Measurements from ENCODE around the gene LSM12. TPM values are rescaled to one million over a fixed set of nuclear protein-coding genes. Genes with fewer than 3 reads are reported as not detected.

The LSM12 gene
- total RNA-seq, 3 donors from 2014 or later = 45.1 to 63.5 (median 48.2) TPM

DNA sequence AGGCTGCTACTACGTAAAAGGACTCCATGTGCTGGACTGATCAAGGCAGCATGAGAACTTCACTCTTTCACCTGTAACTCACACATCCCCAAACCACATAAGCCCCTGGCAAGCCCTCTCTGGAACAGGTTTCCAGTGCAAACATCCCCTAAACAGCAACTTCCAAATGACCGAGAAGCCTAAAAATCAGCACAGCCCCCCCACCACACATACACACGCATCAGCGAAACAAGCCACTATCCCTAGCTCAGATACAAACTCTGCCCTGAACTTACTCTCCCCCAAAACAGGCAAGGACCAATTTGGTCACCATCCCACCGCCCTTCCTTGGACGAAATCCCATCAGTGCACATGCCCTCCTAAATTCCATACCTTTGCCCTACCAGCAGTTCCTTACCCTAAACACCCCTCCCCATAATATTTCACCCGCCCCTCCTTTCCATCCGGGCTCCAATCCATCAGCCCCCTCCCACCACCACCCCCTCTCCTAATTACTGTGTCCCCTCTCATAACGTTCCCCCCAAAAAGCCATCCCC is 735 bp downstream of the LSM12 start:
- TF ChIP-seq, protein P1, sequence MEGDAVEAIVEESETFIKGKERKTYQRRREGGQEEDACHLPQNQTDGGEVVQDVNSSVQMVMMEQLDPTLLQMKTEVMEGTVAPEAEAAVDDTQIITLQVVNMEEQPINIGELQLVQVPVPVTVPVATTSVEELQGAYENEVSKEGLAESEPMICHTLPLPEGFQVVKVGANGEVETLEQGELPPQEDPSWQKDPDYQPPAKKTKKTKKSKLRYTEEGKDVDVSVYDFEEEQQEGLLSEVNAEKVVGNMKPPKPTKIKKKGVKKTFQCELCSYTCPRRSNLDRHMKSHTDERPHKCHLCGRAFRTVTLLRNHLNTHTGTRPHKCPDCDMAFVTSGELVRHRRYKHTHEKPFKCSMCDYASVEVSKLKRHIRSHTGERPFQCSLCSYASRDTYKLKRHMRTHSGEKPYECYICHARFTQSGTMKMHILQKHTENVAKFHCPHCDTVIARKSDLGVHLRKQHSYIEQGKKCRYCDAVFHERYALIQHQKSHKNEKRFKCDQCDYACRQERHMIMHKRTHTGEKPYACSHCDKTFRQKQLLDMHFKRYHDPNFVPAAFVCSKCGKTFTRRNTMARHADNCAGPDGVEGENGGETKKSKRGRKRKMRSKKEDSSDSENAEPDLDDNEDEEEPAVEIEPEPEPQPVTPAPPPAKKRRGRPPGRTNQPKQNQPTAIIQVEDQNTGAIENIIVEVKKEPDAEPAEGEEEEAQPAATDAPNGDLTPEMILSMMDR (IDR thresholded peaks at IDR 0.05) = no peak
- DNase-seq = peak in 2 of 3 donors; percentile 14 to 33
- no peaks in the 10 kb centered on the region for H3K36me3 ChIP-seq (ENCODE audit: low read depth)
- no peaks in the 10 kb centered on the region for H3K9me3 ChIP-seq
- intact Hi-C loops (cut with DNase I, micrococcal nuclease) = no loop called here
- no peak for ATAC-seq
- peak overlapping the region; percentile 62 for H3K4me3 ChIP-seq
- H3K4me1 ChIP-seq (ENCODE audit: low read depth) = peaks cover 11% of the 10 kb centered on the region

DNA sequence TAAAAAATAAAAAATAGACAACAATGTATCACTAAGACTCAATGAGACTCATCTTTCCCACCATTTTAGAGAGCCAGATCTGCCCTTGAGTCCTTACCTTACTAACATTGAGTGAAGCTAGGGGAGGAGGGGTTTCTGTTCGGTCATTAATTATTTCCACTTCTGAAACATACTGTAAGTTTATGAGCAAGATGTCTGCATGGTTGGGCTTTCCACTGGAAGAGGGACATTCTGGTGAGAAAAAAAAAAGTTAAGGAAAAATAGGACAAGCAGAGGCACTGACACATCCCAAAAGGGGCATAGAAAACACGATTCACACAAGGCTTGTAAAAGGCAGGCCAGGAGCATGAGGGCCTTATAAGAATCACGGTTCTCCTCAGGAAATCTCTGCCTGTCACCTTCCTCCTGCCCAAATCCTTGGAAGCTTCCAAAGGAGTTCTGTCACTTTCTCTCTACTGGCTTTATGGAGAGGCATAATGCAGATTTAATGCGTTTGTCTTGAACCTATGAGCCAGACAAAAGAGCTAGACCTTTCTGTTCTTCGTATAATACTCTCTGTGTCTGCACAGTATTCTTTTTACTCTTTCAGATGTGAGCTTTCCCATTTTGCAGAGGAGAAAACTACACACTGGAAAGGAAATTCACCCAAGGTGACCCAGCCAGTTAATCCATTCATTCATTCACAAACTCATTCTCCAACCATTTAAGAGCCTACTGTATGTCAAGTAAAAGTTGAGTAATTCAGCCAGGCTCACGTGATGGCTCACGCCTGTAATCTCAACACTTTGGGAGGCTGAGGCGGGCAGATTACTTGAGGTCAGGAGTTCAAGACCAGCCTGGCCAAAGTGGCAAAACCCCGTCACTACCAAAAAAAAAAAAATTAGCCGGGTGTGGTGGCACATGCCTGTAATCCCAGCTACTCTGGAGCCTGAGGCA is 2.5 kb downstream of the LSM12 start:
- TF ChIP-seq, protein P1 (IDR thresholded peaks at IDR 0.05) = no peak
- intact Hi-C loops (cut with DNase I, micrococcal nuclease) = no loop called here
- no peak overlapping the region for H3K4me3 ChIP-seq
- H3K4me1 ChIP-seq (ENCODE audit: low read depth) = peaks cover 11% of the 10 kb centered on the region
- H3K36me3 ChIP-seq (ENCODE audit: low read depth) = no peaks in the 10 kb centered on the region
- DNase-seq (no peak), ATAC-seq (no peak)
- H3K9me3 ChIP-seq = no peaks in the 10 kb centered on the region

DNA sequence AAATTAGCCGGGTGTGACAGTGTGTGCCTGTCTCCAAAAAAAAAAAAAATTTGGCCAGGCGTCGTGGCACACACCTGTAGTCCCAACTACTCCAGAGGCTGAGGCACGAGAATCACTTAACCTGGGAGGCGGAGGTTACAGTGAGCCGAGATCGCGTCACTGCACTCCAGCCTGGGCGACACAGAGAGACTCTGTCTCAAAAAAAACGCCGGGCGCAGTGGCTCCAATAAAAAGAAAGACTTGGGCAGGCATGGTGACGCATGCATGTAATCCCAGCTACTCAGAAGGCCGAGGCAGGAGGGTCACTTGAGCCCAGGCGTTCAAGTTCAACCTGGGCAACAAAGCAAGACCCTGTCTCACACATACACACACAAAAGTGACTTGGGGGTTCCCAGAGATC is 3.6 kb downstream of the LSM12 start:
- TF ChIP-seq, protein P1 (IDR thresholded peaks at IDR 0.05) = no peak
- ATAC-seq = no peak
- no peak overlapping the region for H3K4me3 ChIP-seq
- no peaks in the 10 kb centered on the region for H3K36me3 ChIP-seq (ENCODE audit: low read depth)
- DNase-seq = no peak
- H3K4me1 ChIP-seq (ENCODE audit: low read depth) = peaks cover 9% of the 10 kb centered on the region
- no peaks in the 10 kb centered on the region for H3K9me3 ChIP-seq
- intact Hi-C loops (cut with DNase I, micrococcal nuclease) = no loop called here

DNA sequence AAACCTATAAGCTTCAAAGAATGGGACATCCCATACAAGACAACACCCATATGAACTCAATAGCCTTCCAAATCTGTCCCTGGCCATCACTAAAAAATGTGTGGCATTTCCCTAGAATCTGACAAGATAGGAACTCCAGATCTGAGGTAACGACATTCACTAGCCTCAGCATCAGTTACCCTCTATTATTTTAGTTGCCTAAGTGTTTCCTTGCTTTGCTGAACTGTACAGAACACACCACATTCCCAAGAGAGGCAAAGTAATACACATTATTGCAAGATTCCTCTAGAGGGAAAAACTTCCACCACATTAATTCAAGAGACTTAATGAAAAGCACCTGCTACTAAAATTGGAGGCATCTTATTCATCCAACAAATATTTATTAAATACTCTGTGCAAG is 5.0 kb downstream of the LSM12 start:
- Histone ChIP-seq H3K36me3 (ENCODE audit: low read depth) (no peaks in the 10 kb centered on the region), H3K9me3 (no peaks in the 10 kb centered on the region), H3K4me3 (no peak overlapping the region), H3K4me1 (ENCODE audit: low read depth) (no peaks in the 10 kb centered on the region)
- intact Hi-C loops (cut with DNase I, micrococcal nuclease) = no loop called here
- ATAC-seq (no peak), DNase-seq (no peak)
- TF ChIP-seq, protein P1 (IDR thresholded peaks at IDR 0.05) = no peak

DNA sequence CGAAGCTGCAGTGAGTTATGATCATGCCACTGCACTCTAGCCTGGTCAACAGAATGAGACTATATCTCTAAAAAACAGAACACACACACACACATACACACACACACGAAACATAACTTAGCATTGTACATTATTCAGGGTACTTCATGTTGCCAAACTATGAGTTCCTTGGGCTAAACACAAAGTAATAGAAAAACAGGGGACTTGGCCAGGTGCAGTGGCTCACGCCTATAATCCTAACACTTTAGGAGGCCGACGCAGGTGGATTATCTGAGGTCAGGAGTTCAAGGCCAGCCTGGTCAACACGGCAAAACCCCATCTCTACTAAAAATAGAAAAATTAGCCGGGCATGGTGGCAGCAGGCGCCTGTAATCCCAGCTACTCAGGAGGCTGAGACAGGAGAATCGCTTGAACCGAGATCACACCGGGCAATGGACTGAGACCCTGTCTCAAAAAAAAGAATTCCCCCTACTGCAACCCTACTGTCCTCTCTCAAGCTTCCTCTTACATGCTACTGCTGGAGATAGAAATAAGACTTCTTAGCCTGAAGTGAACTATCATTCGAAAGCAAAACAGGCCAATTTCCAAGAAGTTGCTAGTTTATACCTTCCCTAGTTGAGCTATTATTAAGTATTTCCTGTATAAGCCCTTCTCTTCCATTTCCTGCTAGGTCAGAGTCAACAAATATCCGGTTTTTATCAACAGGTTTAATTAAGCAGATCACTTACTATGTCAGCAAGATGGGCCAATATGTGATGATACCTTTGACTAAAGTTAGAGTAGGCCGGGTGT is 7.2 kb downstream of the LSM12 start:
- H3K4me3 ChIP-seq = no peak overlapping the region
- no peaks in the 10 kb centered on the region for H3K4me1 ChIP-seq (ENCODE audit: low read depth)
- intact Hi-C loops (cut with DNase I, micrococcal nuclease) = no loop called here
- ATAC-seq (no peak), DNase-seq (no peak)
- no peaks in the 10 kb centered on the region for H3K36me3 ChIP-seq (ENCODE audit: low read depth)
- H3K9me3 ChIP-seq = no peaks in the 10 kb centered on the region
- TF ChIP-seq, protein P1 (IDR thresholded peaks at IDR 0.05) = no peak

Data from mucosa of descending colon (tissue), 3 donors.